GM19035 (cell line): ENCODE measurements around the gene MYO1E.

Experiments
- ATAC-seq: cut with Tn5 transposase; IDR thresholded peaks from one replicate; pipeline ENCODE4 v1.9.1; 2021; ENCODE audit not compliant: unreplicated experiment

Gene MYO1E

DNA sequence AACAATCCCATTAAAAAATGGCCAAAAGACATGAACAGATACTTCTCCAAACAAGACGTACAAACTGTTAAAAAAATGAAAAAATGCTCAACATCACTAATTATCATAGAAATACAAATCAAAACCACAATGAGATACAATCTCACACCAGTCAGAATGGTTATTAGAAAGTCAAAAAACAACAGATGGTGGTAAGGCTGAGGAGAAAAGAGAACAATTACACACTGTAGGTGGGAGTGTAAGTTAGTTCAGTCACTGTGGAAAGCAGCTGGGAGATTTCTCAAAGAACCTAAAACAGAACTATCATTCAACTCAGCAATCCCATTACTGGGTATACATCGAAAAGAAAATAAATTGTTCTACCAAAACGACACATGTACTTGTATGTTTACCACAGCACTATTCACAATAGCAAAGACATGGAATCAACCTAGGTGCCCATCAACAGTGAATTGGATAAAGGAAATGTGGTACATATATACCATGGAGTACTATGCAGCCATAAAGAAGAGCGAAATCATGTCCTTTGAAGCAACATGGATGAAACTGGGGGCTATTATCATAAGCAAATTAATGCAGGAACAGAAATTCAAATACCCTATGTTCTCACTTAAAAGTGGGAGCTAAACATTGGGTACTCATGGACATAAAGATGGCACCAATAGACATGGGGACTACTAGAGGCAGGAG lies 51.5 kb downstream of the MYO1E start:
- ATAC-seq, result no peak

DNA sequence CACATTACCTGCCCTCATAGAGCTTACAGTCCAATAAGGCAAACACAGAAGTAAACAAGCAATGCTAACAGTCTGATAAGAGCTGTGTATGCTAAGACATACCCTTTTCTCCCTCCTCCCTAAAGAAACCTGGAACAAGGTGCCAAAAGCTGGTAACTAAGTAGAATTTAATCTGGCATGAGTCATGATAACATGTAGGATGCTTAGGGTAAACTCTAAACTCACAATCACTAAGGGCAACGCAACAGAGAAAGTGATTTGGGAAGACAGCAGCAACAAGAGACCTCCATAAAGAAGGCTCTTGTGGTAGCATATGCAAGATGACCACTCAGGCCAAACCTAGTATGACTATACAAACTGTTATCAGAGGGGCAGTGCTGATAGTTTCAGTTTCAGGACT lies 55.5 kb downstream of the MYO1E start:
- ATAC-seq, result no peak

DNA sequence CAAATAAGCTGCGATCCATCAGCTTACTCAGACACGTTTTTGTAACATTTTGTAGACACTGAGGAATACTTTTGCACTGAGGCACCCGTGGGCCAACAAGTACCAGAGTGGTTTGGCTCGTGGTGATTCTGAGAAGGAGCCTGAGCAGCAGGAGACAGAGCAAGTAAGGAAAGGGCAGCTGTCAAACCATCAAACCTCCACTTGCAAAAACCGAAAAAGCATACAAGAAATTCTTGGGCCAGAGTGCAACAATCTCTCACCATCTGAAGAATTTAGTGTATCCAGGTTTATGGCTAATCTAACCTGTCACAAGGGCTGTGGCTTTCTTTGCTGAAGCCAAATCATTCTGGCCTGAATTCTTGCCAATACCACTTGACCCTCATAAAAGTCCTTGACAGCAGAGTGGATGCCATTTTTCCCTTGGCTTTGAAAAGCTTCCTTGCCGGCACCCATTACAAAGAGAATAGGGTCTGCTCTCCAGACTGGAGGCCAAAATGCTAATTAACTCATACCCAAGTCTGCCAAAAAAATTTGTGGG lies 56.7 kb downstream of the MYO1E start:
- ATAC-seq, result no peak

DNA sequence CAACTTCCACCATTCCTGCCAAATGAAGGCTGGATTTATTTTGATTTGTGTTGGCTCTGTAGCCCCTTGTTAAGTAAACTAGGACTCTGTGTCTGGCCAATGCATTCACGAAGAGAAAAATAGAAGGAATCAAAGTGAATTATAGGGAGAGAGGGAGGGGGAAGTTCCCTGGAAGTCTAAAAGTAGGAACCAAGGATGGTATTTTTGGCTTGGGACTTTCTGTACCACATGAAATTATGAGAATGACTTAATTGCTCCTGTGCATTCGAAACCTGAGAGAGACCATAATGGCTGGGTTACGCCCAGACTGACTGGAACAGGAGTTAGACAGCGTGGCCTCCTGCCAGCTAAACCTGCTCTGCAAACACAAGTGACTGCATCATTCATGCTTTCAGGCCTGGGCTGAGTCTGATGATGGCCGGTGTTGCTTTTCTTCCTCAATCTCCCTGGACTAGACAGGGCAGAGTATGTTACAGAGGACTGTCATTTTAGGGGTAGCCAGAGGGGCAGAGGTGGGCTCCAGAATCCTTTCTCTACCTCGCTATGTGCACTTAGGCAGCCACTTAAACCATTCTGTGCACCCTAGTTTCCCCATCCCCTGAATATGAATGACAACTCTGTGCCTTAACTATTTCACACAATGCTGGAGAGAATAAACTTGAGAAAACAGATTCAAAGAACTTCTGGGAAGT lies 58.9 kb downstream of the MYO1E start:
- ATAC-seq, result peak; percentile 72

DNA sequence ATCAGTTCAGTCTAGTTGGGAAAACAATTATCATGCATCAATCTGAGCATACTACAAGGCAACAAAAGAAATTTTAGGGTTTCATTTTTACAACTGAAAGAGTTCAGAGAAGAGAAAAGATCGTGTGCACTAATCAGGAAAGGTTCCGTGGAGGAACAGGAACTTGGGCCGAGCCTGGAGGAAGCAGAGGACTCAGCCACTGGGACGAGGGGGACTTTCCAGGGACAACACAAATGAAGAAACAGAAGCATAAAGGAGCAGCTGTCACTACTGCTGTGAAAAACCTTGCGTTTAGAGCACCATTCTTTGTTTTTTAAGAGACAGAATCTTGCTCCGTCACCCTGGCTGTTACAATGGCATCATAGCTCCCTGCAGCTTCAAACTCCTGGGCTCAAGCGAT lies 60.5 kb downstream of the MYO1E start:
- no peak for ATAC-seq

DNA sequence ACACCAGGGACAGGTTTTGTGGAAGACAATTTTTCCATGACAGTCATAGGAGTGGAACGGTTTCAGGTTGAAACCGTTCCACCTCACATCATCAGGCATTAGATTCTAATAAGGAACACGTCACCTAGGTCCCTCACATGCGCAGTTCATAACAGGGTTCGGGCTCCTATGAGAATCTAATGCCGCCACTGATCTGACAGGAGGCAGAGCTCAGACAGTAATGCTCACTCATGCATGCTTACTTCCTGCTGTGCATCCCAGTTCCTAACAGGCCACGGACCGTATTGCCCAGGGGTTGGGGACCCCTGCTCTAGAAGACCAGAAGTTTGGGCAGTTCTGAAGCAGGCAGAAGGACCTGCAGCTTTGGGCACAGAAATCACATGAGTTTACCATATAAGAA lies 61.5 kb downstream of the MYO1E start:
- ATAC-seq, result no peak

DNA sequence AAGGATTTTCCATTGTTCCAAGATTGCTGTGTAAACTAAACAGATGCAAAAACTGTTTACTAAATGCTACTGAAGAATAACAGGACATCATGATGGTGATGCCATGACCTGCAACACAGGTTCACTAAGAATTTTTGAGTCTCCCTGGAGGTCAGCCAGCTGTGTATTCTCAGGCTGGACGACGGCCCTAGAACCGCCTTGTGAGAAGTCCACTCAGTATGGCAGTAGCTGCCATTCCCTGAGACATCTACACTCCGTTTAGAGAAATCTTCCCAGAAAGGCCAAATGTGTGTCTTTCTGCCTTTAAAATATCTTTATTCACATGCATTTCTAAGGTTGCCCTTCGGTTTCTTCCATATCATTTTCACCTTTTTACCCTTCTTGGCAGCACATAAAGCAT lies 63.3 kb downstream of the MYO1E start:
- no peak for ATAC-seq

DNA sequence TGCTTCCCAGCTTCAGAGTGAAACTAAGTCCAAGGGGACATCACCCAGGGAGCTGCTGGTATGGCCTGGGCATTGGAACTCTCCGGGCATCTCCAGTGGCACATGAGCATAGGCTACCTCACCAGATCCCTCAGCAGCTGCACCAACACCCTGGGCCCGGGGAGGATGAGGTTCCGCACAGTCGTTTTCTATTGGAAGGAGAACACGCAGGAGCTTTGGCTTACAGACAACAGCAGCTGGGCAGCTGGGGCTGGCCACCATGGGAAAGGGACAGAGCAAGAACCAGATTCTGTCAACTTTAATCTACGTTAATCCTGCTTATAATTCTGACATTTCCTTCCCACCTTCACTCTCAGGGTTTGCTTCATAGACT lies 65.5 kb downstream of the MYO1E start:
- no peak for ATAC-seq

DNA sequence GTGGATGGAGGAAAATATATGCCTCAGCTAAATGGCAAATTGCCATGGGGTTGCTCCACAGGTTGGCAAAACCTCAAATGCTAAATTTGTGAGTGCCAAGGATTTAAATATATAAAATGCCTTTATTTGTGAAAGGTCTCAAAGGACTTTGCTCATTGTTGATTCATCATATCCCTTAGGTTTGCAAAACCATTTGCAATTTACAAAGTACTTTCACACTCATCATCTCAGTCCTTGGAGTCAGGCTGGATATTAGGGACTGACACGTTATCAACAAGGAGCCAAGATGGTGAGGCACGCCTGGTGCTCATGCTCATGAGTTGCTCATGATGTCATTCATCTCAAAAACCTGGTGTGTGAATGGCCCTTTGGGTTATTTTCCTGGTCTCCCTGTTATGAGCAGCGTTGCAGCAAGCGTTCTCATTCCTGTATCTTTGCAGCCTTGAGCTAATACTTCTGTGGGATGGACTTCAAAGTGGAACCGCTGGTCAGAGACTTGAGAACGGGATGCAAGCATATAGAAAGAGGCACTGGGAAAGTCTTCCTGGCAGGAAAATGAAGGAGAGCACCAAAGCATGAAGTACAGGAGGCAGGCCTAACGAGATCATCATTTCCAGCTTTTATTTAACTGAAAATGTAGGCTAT lies 66.0 kb downstream of the MYO1E start:
- no peak for ATAC-seq

DNA sequence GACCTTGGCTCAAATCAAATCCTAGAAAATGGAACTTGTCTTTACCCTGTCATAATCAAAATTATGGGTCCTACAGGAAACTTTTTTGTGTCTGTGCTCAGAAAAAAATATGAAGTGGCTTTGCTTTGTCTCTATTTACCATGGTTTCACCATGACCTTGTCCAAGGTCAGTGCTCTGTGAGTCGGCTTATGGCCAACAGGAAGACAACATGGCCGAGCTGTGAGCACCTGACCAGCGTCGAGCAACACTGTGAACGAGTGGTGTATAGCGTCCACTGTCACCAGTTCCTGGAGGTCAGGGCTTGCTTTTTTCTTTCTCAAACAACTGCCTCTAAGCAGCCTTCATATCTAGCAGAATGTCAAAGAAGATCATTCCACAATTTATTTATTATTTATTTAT lies 67.9 kb downstream of the MYO1E start:
- no peak for ATAC-seq

DNA sequence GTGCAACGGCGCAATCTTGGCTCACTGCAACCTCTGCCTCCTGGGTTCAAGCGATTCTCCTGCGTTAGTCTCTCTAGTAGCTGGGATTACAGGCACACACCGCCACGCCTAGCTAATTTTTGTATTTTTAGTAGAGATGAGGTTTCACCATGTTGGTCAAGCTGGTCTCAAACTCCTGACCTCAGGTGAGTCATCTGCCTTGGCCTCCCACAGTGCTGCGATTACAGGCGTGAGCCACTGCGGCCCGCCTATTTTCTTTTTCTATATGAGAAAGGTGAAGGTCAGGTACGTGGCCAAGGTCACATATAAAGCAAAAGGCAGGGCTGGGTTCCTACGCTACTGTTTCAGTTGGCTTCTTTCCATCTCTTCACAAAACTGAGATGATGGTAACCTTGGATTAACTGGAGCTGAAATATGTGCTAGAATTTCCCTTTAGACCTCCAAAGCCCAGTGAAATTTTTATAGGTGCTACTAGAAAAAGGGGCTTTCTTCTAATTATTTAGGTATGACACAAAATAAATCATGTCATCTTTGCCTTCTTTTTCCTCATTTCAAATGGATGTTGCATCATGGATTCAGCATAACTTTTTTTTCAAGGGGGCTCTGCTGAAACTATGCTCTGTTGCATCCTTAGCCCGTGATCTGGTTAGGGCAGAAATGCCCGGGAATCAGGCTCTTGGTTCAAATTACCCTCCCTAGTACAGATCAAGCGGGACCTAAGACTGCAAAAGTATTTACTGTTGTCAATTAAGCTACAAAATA lies 68.5 kb downstream of the MYO1E start:
- peak; percentile 43 for ATAC-seq

DNA sequence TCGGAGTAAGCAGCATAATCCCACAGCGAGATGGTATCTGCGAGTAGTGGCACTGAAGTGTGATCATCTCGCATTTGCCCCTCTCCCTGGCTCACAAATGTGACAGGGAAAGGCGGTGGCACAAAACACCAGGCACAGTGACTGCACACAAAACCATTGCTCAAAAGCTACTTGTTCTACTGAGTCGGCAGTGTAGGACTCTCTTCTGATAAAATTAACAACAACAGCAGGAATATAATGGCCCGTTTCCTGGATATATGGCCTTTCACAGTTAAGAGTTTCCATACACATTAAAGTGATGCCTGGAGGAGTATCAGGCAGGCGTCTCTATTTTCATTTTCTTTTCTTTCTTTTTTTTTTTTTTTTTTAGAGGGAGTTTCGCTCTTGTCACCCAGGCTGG lies 69.0 kb downstream of the MYO1E start:
- no peak for ATAC-seq

DNA sequence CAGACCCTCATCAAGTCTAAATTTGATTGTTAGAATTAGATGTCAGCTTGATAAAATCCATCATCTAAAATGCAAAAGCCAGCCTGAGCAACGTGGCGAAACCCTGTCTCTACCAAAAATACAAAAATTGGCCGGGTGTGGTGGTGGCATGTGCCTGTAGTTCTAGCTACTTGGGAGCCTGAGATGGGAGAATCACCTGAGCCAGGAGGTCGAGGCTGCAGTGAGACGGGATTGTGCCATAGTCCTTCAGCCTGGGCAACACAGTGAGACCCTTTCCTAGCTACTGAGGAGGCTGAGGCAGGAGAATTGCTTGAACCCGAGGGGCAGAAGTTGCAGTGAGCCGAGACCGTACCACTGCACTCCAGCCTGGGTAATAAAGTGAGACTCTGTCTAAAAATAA lies 69.5 kb downstream of the MYO1E start:
- no peak for ATAC-seq

DNA sequence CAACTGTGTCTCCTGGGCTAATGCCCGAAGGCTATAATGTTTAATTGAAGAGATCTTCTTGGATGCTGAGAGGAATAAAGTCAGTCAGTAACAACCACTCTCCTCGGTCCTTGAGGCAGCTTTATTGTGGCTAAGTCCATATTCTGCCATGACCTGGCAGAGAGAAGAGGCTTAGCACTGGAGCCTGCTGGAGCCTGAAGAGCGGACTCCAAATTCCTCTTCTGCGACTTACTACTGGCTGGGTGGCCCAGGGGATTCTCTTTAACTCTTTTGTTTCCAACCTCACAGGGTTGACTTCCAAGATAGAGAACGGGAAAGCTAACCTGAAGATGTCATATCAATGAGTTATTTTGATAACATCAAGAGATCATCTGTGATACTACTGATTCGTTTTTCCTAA lies 71.1 kb downstream of the MYO1E start:
- no peak for ATAC-seq

DNA sequence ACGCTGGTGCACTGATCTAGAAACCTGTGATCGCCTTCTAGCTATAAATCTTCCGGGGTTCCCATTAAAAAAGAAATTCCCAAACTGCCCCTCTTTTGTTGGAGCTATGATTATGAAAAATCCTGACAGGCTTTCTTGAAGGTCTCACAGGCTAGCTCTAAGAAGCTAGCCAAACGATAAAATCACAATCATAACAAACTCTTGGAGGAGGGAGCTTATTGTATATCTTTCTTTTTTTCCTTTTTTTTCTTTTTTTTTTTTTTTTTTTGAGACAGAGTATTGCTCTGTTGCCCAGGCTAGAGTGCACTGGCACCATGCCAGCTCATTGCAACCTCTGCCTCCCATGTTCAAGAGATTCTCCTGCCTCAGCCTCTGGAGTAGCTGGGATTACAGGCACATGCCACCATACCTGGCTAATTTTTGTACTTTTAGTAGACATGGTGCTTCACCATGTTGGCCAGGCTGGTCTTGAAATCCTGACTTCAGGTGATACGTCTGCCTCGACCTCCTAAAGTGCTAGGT lies 72.0 kb downstream of the MYO1E start:
- ATAC-seq, result no peak

DNA sequence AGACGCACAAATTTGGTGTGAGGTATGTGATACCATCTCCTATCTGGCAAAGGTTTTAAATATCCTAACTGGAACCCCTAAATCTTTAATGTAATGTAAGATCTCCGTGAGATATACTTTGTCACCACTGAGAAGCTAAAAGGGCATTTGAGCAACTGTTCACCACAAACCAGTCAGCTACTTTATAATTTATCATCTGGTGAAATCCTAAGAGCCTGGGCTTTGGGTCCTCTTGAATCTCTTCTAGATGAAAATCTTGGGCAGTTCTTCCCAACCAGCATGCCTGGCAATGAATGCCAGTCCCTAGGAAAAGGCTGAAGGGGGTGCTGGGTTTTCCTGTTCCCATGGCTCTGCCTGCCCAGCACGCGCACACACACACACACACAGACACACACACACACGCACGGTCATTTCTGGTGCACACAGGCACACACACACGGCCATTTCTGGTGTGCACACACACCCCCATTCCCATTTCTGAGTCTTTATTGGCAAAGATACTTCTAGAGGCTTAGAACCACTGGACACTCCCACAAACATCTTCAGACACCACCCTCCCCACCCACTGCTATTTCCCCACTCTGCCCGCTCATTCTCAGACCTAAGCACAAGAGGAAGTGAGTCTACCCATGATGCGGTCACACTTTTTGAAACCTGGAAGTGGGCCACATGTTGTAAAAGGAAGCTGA lies 72.6 kb downstream of the MYO1E start:
- peak; percentile 52 for ATAC-seq

DNA sequence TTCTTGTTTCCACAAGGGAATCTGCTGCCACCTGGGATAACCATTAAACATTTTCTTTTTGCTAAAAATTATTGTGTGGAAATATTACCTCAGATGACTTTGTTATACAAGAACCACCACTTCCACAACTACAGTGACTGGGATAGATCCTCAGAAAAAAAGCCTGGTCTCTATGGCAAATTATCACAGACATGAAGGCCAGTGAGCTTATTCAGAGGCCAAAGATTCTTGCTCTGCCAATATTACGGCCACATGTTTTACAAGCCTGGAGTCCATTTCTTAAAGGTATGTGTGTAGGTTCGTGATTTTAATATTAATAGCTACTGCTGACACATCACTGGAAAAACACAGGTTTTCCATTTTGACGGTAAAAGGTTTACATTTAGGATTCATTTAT lies 73.8 kb downstream of the MYO1E start:
- no peak for ATAC-seq

DNA sequence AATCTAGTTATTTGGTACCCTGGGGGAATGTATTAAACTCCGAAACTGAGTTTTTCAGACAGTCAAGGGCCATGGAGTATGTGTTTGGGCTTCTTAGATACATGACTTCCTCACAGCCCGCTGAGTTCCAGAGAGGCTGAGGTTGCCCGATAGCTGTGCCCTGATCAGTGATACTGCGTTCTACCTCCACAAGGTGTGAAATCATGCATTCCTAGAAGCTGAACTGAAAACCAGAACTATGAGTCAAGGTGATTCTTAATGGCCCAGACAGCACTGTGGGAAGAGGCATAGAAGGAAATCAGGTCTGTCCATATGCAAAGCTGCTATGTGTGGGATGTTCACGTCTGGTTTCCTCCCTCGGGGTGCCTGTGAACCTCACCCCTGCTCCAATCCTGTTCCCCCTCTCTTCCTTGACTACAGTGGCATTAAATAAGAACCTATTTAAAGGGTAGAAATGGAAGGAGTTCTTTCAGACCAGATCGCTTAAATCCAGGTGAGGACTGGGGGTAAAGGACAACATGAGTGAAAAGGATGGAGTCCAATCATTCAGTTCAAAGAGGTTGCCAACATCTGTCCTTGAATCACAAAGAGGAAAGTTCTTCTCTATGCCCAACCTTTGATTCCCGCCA lies 74.3 kb downstream of the MYO1E start:
- ATAC-seq, result peak; percentile 62

DNA sequence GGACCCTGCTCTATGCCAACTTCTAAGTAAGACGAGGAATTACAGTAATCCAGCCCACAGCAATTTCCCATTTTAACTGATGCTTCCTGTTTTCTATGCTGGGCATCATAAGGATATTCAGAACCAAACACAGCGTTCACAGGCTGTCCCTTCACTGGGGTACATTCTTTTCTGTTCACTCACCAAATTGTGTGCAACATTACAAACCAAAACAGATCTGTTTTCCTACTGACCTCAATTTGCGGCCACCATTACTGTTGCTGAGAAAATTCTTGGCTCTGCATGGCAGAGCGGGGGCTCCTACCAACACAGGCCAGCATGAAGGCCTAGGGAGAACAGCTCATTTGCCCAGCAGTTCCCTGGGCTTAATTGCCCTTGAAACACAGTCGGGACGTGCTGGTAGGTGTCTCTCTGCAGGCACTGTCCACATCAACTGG lies 76.5 kb downstream of the MYO1E start:
- ATAC-seq, result no peak
